Measurements from ENCODE around the gene TMEM185A.
"Not testable (repeated sequence)": the region's sequence is repeated elsewhere in the genome, so short reads cannot be mapped to it uniquely, and the experiment has no call there.

TMEM185A gene

GRCh38 chrX:149631234-149632165, at the start of gene TMEM185A:
Gene TMEM185A, minus strand, starts transcription at chrX:149631792. Its CDS starts 212 bp downstream, at chrX:149631580.
- DNase-seq = peak; percentile 47 to 51 (median 49)

DNA sequence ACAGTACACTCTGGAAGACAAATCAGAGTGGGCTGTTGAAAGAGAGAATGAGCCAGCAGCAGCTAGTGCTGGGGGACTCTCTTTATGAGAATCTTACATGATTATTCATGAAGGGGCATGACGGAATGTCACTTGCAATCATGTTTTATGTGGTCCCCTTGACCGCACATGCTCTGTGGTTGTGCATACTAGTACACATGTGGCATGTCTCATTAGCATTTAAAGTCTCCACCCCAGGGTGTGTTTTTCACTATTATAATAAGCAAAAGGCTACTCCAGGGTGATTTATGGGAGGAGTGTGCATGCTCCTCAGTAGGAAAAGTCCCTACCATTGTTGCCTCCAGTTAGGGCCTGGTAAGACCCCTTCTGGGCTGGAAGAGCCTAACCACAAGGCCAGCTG, 49.6 kb upstream of the TMEM185A start:
- DNase-seq = no peak

GRCh38 chrX:149679164-149679678, 47.6 kb upstream of the TMEM185A start:
- DNase-seq = not testable (repeated sequence)

- DNase-seq = not testable (repeated sequence)
Observed at GRCh38 chrX:149675554-149675953, 44.0 kb upstream of the TMEM185A start.

DNA sequence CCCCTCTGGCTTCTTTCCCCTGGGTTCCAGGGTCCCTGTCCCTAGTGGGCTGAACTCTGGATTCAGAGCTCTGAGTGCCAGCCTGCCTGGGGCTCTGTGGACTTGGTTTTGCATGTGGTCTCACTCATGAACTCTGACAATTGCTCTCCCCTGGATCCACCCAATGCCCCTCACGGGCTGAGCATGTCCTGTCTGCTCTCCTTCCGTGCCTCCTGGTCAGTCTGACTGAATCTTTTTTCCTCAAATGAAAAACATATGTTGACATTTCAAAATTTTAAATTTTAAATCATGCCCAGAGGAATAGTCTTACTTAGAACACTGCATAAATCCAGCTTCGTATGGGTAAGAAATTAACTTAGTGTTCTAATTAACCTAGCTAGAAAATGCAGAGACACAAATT, 43.5 kb upstream of the TMEM185A start:
- DNase-seq = not testable (repeated sequence)

DNA sequence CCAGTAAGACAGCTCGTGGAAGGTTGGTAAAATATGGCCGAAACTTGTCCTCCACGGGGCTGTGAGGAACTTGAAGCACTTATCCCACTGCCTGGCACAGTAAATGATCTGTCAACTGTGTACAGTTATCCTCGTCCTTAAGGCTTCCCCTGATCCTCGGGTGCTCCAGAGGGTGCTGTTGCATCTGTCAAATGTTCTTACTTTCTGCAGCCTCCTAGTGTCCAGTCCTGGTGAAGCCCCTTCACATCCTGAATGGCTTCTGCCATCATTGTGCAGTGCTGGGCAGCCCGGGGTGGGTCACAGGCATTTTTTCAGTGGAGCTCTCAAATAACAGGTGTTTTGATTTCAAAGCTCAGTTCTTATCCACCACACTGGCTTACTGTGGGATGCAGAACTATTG, 29.0 kb upstream of the TMEM185A start:
- not testable (repeated sequence) for DNase-seq

- DNase-seq = not testable (repeated sequence)
Observed at GRCh38 chrX:149656260-149656884, 24.8 kb upstream of the TMEM185A start.

DNA sequence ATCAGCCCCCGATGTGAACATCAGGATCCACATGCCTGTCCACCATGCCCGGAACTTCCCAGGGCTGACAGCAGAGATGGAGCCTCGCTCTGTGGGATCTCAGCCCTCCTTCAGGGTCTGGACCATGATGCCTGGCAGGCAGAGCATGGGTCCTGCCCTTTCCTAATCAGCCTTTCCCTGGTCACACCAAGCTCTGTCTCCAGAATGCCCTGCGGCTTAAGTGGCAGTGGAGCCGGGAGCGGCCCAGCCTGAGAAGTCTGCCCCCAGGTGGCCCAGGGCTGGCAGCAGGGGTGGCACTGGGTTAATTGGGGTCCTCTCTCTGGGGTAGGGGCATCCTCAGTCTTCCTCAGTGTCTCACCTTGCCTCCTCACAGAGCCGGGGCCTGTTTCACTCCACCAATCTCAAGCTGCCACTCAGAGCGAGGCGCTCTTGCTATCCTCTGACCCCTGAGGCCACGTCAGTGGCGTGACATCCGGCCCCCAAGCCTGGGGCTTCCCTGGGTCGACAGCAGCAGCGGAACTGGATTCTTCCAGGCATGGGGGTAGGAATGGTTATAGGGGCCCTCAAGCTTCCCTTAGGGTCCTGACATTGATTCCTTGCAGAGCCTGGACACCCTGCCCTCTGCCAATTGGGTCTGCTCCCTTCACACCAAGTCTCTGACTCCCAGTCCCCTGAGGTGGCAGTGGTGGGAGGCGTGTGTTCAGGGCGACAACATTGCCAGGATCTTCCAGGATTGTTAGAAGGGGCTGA, 20.8 kb upstream of the TMEM185A start:
- DNase-seq = no peak

DNA sequence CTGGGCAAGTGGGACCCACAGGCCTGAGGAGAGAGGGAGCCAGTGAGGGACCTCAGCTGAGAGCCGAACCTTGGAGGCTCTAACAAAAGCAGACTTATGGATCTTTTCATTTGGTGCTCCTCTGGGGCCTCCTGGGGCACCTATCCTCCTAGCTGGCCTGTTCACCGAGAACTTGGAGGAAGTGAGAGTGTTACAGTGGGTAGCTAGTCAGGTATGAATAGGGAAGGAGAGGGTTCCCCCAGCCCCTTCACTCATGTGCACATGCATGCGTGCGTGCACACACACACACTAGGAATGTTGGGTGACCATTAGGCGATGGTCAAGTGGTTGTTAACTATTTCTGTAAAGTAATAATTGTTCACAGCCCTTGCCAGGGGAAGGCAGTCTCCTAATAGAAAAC, 18.6 kb upstream of the TMEM185A start:
- DNase-seq = no peak

DNA sequence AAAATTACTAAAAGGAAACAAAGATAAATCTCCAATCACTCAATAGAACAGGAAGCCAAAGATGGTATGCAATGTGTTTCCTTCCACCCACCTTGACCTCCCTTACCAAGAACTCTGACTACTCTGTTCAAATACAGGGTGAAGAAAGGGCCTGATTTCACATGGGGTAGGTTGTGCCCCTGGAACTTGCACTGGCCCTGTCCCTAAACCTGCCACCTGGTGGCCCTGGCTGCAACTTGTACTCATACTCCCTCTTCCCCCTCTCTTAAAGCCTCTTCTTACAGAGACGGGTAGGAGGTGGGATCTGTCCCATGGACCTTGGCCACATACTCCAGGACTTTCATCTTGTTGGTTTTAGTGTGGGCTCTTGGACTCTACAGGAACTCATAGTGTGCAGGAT, 17.3 kb upstream of the TMEM185A start:
- DNase-seq = no peak

DNA sequence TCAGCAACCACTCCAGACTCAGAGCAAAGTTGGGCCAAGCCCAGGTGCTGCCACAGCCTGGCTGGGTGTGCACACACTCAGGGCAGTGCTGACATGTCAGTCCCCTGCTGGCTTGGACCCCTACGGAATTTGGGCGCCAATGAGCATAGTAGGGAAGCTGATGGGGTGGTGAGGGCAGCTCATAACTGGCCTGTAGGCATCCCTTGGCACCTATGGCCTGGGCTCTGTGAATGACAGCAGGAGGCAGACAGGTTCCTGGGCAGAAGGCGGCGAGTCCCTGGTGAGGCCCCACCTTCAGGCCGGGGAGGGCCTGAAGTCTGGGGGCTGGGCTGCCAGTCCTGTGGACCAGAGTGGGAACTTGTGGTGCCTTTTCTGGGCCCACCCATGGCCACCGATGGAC, 15.9 kb upstream of the TMEM185A start:
- no peak for DNase-seq

DNA sequence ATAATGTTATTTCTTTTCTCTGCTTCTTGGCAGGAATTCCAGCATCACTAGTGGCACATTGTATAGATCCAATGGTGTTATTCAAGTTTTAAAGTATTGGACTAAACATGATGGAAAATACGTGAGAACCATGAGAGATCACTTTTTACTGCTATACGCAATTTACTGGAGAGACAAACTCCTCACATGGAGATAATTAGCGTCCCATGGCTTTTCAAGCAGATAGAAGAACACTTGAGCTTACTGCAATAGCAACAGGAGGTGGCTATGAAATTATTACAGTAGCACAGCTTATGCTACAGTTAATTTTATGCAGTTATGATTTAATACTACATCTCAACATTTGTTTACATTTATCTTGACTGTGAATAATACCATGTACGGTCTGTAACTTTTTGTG, 11.9 kb upstream of the TMEM185A start:
- DNase-seq = no peak

GRCh38 chrX:149641835-149642234, 10.2 kb upstream of the TMEM185A start:
- DNase-seq = no peak

DNA sequence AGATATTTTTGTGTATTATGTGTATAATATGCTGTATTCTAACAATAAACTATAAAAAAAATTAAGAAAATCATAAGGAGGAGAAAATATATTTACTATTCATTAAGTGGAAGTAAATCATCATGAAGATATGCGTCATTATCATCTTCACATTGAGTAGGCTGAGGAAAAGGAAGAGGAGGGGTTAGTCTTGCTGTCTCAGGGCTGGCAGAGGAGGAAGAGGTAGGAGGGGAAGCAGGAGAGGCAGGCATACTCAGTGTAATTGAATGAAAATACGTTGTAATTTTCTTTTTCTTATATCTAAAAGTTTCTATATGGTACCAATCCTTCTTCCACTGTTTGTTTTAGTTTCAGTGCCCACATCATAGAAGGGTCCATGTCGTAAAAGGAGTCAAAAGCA, 9.8 kb upstream of the TMEM185A start:
- no peak for DNase-seq

- DNase-seq = no peak
Observed at GRCh38 chrX:149639568-149639967, 8.0 kb upstream of the TMEM185A start.

GRCh38 chrX:149638860-149639259, 7.3 kb upstream of the TMEM185A start:
- DNase-seq = no peak

GRCh38 chrX:149633511-149633910, 1.9 kb upstream of the TMEM185A start:
- DNase-seq = no peak

- no peak for DNase-seq
Observed at GRCh38 chrX:149630681-149631233, 835 bp downstream of the TMEM185A start.

DNA sequence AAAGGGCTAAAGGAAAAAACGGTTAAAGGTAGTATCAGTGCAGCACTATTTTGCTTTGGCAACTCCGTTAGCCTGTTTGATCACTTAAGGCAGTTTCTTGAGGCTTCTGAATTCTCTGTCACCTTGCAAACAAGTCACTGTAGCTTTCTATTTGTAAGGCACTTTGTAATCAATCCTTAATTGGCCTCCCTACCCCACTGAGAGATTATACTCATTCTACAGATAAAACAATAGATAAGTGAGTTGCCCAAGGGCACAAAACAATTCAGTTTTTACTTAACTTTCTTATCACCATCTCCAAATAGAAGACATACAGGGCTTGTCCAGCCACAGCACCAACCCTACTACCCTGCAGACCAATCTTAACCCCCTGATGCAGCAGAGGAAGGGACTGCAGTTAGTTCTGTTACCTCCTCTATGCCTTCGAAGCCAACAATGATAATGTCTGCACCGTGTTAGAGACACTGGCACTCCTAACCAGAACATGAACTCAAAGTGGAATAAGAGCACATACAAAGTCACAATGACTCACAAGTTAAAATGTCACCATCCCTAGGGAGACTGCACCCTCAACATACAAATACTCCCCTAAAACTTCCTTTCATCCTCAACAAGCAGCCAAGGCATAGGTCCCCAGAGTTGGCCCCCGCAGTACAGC, 1.7 kb downstream of the TMEM185A start:
- DNase-seq = no peak

GRCh38 chrX:149628768-149629167, 2.8 kb downstream of the TMEM185A start:
- no peak for DNase-seq

DNA sequence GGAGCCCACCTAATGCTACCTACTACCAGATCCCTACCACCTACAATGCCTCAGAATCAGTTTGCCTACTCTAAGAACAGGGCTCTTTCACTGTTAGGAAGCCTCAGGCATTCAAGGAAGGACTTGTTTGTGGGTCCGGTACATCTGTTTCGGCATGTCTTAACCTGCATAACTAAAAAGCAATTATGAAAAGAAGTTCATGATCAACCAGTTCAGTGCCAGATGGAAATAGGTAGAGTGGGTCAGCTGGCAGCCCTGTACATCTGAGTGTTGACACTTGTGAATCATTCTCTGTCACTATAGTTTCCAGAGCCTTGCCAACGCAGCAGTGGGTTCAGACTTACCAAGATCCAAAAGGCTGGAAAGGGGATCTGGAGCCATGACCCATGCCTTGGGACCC, 3.3 kb downstream of the TMEM185A start:
- no peak for DNase-seq

DNA sequence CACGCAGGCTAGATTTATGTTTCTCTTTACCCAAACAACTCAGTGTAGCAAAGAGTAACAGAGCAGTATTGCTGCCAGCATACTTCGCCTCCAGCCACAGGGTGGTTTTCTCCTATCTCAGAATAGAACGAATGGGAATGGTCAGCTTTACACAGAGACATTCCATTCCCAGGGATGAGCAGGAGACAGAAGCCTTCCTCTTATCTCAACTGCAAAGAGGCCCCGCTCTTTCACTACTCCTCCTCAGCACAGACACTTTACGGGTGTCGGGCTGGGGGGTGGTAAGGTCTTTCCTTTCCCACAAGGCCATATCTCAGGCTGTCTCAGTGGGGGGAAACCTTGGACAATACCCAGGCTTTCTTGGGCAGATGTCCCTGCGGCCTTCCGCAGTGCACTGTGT, 4.8 kb downstream of the TMEM185A start:
- not testable (repeated sequence) for DNase-seq
